GM18520 (cell line): ENCODE measurements around the gene DEDD2.
A peak's percentile ranks its signal among the peaks of the same experiment; 100 is the strongest.
"Not testable (repeated sequence)": the region's sequence is repeated elsewhere in the genome, so short reads cannot be mapped to it uniquely, and the experiment has no call there.

Experiments
- ATAC-seq: cut with Tn5 transposase; IDR thresholded peaks from one replicate; pipeline ENCODE4 v1.9.1; 2021; ENCODE audit not compliant: unreplicated experiment

The DEDD2 gene

GRCh38 chr19:42217520-42218437 lies at the start of gene DEDD2:
Gene DEDD2 (minus strand): TSS chr19:42217677. CDS start chr19:42217007, 670 bp downstream.
- peak; percentile 61 for ATAC-seq

GRCh38 chr19:42266928-42267603 lies 49.6 kb upstream of the DEDD2 start:
- not testable (repeated sequence) for ATAC-seq

GRCh38 chr19:42266105-42266504 lies 48.6 kb upstream of the DEDD2 start:
- ATAC-seq: not testable (repeated sequence)

- ATAC-seq: no peak
These were observed 44.3 kb upstream of the DEDD2 start for GRCh38 chr19:42261763-42262162.

GRCh38 chr19:42257842-42258241 lies 40.4 kb upstream of the DEDD2 start:
- not testable (repeated sequence) for ATAC-seq

GRCh38 chr19:42255766-42256745 lies 38.6 kb upstream of the DEDD2 start:
- no peak for ATAC-seq

- peak; percentile 52 for ATAC-seq
These were observed 37.6 kb upstream of the DEDD2 start, which contains the start of gene ERF for GRCh38 chr19:42254850-42255765. Gene ERF (minus strand): TSS chr19:42255128. CDS start chr19:42254999, 129 bp downstream.

GRCh38 chr19:42254089-42254849 lies 36.8 kb upstream of the DEDD2 start:
- ATAC-seq: peak; percentile 29

- ATAC-seq: no peak
These were observed 36.0 kb upstream of the DEDD2 start for GRCh38 chr19:42253245-42254088.

- no peak for ATAC-seq
These were observed 35.1 kb upstream of the DEDD2 start for GRCh38 chr19:42252365-42253244.

GRCh38 chr19:42251572-42252358 lies 34.3 kb upstream of the DEDD2 start:
- ATAC-seq: no peak

GRCh38 chr19:42250666-42251531 lies 33.4 kb upstream of the DEDD2 start:
- ATAC-seq: no peak

- no peak for ATAC-seq
These were observed 32.7 kb upstream of the DEDD2 start for GRCh38 chr19:42250183-42250665.

- ATAC-seq: no peak
These were observed 32.3 kb upstream of the DEDD2 start for GRCh38 chr19:42249769-42250168.

- no peak for ATAC-seq
These were observed 31.8 kb upstream of the DEDD2 start for GRCh38 chr19:42249149-42249750.
